Right forelimb (tissue), 1 donor: ENCODE results near the gene TBC1D21.

Experiments
- DNase-seq: peaks from one replicate; pipeline ENCODE4 v3.0.0-alpha.2; 2018

TBC1D21 gene

DNA sequence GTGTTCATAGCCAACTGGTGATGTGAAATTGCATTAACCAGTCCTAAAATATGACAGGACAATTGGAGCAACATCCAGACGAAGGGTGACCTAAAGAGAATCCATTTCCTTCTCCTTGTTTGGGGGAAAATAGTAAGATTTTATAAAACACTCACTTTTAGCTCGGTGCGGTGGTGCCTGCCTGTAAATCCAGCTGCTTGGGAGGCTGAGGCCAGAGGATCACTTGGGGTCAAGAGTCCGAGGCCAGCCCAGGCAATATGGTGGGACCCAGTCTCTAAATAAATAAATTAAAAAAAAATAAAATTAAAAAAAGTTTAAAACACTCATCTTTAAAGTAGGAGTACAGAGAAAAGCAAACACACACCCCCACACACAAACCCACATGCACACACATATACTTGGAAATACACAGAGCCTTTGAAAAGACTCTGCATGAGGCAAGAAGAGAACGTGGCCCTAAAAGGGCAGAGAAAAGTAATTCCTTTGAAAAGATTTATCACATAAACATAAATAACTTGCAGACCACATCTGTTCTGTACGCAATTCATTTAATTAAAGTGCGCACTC is 38.7 kb downstream of the TBC1D21 start:
- no peak for DNase-seq

DNA sequence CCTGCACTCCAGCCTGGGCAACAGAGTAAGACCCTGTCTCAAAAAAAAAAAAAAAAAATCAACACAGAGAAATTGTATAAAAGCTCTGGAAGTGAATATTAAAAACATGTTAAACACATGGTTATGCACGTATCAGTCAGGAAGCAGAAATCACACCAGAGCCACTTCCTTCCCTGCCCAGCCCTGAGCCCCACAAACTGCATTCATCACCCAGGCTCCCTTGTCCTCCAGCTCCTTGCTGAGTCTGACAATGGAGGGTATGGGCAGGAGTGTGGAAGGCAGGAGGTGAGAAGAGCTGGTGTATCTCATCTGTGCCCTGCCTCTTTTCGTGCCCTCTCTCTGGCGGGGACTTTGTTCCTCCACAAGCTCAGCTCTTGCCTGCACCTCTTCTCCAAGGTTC is 40.8 kb downstream of the TBC1D21 start:
- no peak for DNase-seq

DNA sequence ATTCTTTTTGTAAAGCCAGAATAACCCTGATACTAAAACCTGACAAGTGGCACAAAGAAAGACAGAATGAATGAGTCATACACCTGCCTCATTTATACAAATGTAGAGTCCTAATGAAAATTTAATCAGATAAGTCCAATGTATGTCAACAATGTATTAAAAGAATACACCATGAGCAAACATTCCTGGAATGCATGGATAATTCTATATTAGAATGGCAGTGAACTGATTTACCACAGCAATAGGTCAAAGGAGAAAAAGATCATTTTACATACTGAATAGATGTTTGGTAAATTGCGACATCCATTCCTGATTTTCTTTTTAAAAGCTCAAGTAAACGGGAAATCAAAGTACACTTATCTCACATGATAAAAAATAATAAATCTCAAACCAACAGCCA is 41.7 kb downstream of the TBC1D21 start:
- DNase-seq = no peak

DNA sequence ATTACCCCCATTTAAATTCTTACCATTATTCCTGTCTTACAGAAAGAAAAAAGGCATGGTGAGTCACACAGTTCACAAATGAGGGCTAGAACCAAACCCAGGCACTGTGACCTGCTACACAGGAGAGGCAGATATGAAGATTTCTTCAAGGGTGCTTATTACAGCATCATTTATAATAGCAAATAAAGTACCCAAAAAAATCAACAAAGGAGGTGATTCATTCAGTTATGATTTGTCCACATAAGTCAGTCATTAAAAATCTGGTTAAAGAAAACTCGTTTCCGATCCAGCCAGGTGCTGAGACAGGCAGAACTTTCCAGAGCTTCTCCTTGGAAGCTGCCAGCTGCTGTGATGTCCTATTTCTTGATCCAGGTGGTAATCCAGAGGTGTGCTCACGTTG is 45.4 kb downstream of the TBC1D21 start:
- DNase-seq = no peak

DNA sequence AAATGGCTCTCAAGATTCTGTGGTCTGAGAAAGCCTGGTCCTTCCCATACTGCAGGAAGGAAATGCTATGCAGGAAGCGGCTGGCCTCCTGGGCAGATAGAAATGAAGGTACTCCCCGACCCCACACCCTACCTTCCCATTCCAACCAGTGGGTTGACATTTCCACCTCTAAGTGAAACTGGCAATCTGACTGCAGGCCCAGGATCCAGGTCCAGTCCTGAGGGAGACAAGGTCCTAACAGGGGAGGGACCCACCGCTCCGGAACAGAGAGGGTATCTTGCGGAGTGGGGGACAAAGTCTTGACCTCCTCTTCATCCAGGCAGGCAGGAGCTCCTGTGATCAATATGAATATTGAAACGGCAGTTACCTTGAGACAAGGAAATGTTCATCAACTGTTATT is 46.3 kb downstream of the TBC1D21 start:
- no peak for DNase-seq

DNA sequence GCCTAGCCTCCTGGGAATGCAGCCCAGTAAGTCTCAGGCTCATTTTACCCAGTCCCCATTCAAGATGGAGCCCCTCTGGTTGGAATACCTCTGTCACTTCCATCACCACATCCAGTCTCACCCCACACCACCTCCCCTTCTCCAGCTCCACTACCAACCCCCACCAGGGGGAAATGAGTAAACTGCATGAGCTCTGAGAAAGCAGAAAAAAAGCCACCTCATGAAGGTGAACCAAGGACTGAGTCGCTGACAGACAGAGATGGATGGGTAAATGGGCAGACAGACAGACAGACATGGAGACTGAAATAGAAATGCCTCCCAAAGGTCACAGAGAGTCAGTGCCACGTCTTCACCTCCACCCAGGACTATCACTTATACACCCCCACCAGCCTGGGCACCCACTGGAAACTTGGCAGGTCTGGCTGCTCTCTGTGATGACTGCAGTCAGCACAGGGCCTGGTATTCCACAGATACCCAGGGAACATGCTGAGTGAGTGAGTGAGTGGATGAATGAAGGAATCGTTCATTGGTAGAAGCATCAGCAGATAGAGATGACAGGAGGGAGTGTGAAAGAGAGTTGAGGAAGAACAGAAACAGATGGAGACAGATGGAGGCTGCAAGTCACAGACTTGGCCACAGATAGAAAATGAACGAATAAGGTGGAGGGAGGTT is 48.0 kb downstream of the TBC1D21 start:
- no peak for DNase-seq

DNA sequence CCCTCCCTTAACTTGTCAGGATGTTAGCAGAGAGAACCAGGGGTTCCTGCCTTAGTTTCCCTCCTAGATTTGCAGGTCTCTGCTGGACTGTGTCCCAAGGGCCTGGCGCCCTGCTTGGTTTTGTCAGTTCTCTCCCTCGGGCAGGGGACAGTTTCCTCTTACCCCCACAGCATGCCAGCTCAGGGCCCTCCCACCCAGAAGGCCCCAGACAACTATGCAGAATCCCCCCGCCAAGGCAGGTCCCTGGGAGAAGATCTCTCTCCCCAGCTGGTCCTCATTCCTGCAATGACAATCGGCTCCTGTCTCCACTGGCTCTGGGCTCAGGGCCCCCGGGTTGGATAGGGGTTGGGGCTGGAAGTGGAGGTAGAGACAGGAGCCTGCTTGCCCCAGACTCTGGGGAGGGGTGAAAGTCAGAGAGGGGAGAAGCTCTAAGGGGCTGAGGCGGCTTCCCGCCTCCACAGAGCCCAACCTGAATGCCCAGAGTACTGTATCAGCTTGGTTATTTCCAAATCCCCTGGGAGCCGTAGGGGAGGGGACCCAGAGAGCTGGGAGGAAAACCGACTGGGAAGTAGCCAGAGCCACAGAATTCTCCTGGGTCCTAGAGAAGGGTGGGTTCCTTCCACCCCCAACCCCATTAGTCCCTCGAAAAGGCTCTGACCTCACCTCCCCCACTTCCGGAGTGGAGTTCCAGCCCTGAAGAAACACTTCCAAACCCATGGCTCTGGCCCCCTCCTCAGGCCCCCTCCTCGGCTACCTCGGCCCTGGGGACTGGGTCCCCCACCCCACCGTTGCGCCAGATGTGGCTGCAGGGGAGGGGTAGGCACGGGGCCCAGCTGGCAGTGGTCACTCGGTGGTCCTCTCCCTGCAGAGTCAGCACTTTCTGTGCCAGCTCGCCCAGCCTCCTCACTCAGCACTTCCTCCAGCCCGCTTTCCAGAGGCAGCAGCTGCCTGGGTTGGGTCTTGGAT is 49.1 kb downstream of the TBC1D21 start:
- peak; percentile 61 for DNase-seq

DNA sequence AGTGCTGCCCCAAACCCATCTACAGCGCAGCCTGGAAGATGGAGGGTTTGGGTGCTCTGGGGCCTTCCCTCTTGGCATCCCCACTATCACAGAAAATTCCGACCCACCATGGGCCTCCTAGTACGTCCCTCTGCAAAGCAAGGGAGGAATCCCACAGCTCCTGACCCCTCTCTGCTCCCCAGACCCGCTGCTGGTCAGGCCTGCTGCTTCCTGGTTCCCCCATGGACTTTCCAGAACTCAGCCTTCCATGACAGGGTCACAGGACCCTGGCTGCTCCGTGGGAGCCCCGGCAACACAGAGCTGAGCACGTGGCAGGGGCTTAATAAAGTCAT is 49.8 kb downstream of the TBC1D21 start:
- DNase-seq = no peak

DNA sequence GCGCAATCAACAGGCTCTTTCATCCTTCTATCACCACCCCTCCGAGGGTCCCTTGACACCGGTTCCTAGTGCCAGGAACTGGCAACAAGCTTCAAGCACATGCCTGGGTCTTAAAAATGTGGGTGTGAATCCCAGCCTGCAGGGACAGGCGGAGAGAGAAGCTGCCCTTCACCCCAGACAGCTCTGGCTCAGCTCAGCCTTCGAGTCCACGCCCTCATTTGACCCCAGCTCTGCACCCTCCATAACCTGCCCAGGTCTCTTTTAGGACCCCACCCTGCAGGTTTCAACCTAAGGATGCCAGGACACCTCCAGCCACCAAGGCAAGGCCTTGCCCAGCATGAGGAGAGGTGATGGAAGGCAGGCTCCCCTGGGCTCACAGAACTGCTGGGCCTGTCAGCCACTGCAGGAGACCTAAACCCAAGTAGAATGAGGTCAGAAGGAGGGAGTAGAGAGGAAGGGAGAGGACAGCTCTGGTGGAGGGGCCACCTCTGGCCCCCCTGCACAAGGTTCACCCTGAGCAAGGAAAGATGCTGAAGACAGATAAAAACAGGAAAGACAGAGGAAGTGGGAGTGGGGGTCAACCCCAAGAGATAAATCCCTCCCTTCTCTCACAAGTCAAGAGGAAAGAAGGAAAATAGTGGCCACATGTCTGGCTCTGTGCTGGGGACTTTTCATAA is 50.3 kb downstream of the TBC1D21 start:
- DNase-seq = no peak

DNA sequence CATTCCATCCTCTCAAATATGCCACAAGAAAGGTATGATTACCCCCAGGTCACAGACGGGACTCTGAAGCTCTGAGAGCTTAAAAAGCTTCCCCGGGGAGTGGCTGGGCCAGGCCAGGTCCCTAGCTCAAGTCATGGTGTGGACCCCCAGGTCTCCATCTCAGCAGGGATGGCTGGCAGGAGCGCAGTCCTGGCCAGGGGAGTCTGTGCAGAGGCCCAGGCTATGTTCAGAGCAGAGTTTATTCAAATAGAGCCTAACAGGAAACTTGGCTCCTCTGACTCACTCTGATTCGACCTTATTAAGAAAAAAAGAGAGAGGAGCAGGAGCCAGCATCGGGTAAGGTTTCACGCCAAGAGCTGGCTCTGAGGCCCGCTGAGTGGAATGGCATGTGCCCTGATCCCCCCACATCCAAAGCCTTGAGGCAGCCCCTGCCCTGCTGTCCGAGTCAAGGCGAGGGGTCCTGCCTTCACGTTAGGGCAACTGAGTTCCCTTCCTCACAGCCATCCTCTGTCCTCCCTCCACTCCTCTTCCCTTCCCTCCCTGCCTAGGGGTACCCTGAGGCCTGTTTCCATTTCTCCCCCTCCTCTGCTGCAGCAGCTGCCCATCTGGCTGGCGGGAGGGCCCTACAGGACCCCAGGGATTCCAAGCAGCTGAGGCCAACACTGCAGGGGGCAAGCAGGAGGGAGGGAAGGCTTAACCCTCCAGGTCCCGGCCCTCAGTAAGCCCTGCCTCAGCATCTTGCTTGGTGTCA is 51.0 kb downstream of the TBC1D21 start:
- peak; percentile 73 for DNase-seq

DNA sequence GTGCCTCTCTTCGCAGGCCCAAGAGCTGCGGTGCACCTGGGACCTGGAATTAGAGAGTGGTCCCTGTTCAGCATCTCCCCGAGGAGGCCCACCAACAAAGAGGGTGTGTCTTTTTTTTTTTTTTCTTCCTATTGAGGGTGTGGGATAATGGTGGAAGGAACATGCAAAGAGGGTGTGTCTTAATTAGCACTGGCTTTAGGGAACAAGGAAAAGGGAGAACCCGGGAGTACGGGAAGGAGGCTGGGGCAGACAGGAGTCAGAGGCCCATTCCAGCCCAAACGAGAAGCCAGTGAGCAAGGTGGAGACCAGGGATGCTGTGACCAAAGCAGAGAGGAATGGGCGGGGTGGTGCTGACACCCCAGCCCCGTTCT is 52.5 kb downstream of the TBC1D21 start:
- DNase-seq = no peak

DNA sequence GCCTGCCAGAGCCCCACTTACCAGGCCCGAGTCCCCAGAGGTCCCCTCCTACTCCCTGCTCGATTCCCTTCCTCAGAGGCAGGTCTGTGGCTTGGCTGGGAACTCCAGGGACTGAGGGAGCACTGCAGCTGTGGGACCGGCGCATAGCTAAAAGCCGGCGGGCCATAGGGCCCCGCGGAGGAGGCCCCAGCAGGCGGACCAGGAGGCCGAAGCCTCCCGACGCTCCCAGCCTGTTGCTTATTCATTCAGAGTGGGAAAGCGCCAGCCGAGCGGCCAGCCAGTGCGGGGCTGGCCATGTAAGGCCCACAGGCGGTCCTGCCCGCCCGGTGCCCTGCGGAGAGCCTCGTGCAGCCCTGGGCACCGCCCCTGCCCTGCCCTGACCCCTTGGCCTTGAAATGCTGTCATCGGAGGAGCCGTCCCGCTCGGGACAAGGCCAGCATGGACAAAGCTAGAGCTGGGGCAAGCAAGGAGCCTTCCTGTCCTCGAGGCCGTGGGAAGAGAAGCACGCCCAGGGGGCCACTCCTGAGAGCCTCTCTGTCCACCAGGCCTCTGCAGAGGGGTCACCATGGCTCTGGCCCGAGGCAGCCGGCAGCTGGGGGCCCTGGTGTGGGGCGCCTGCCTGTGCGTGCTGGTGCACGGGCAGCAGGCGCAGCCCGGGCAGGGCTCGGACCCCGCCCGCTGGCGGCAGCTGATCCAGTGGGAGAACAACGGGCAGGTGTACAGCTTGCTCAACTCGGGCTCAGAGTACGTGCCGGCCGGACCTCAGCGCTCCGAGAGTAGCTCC is 53.0 kb downstream of the TBC1D21 start, which contains the start of gene LOXL1:
Gene LOXL1, plus strand, starts transcription at position 244 of the 784 bp plus-strand sequence. Its CDS starts 322 bp downstream, at position 566.
- peak; percentile 84 for DNase-seq

DNA sequence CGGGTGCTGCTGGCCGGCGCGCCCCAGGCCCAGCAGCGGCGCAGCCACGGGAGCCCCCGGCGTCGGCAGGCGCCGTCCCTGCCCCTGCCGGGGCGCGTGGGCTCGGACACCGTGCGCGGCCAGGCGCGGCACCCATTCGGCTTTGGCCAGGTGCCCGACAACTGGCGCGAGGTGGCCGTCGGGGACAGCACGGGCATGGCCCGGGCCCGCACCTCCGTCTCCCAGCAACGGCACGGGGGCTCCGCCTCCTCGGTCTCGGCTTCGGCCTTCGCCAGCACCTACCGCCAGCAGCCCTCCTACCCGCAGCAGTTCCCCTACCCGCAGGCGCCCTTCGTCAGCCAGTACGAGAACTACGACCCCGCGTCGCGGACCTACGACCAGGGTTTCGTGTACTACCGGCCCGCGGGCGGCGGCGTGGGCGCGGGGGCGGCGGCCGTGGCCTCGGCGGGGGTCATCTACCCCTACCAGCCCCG is 53.7 kb downstream of the TBC1D21 start:
- no peak for DNase-seq

DNA sequence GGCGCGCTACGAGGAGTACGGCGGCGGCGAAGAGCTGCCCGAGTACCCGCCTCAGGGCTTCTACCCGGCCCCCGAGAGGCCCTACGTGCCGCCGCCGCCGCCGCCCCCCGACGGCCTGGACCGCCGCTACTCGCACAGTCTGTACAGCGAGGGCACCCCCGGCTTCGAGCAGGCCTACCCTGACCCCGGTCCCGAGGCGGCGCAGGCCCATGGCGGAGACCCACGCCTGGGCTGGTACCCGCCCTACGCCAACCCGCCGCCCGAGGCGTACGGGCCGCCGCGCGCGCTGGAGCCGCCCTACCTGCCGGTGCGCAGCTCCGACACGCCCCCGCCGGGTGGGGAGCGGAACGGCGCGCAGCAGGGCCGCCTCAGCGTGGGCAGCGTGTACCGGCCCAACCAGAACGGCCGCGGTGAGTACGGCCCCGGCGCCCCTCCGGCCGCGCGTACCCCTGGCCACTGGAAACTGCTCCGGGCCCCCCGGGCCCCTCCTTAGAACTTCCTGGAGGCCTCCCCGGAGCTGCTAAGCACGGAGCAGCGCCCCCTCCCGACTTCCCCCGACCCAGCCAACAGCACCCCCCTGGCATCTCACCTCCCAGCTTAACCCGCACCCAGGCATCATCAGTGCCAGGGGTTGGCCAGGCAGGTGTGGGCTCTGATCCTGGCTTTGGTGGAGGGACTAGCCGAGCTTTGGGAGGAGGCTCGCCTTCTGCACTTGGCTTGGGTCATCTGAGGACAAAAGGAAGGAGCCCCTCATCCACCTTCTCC is 54.3 kb downstream of the TBC1D21 start:
- peak; percentile 68 for DNase-seq

DNA sequence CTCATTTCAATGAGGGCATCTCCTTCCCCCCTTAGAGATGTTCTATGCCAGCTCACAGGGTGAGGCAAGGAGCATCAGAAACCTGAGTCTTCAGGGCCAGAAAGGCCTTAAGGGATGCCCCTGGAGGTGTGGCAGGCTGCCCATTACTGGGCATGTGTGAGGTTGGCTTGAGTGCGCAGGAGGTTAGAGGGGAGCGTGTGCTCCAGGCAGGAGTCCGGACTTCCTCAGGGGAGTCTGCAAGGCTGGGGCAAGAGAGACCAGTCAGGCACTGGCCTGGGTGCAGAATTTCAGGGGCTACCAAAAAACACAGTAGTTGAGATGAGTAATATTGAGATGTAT is 54.8 kb downstream of the TBC1D21 start:
- DNase-seq = no peak

DNA sequence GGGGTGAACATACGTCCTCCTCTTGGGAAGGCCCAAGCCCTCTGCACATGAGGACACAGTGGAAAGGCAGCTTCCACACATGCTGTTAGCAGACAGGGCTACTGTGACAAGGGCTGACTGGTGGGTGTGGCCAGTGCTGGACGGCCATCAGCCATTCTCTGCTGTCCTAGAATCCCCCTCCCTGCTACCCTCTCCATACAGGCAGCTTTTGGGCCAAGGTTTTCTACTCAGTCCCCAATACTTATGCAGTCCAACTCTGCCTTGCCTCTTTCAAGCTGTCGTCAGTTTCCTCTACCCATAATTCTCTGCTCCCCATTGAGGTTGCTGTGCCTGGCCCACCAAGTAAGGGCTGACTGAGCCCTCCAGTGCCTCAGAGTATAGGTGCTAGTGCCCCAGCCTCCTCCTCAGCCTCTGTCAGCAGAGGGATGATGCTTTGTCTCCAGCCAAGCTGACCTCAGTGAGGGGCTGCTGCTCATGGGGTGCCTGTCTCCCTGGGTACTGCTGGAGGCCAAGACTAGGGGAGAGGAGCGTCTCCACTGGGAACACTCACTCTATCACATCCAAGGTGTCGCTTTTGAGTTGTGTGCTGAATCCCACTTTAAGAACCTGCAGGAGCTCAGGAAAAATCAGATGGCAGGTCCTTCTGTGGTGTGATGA is 55.7 kb downstream of the TBC1D21 start:
- DNase-seq = no peak

DNA sequence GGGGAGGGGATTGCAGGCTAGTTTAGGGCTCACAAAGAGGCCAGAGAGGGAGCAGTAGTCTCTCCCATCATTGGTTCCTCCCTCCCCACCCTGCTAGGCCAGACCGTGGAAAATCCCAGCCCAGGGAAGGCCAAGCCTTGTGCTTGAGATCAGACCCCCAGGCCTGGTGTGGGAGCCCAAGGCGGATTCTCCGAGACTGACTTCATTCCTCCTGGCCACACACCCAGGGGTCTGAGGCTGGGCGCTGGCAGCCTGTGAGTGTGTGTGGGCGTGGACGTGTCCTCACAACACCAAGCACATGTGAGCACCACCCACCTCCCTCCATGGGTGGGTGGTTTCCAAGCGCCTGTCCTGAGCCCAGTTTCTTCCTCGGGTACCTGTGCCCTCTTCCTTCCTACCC is 57.0 kb downstream of the TBC1D21 start:
- no peak for DNase-seq

DNA sequence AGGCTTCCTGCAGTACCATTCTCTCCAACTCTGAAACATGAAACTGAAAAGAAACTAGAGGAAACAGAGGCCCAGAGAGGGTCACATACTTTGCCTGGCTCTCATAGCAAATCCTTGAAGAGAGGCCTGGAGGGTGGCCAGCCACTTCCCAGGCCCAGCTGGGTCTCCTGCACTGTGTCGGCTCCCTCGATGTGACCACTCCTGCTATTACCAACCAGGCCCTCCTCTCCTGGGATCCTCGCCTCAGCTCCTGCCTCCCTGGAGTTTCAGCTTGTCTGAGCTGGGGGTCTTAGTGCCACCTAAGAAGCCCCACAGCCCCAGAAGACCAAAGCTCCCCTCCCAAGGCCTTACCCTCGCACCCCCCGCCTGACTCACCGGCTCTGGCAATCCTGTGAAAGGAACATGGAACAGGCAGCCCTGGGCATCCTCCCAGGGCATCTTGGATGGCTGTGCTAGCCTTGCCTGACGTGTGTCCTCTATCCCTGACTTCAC is 57.5 kb downstream of the TBC1D21 start:
- no peak for DNase-seq

DNA sequence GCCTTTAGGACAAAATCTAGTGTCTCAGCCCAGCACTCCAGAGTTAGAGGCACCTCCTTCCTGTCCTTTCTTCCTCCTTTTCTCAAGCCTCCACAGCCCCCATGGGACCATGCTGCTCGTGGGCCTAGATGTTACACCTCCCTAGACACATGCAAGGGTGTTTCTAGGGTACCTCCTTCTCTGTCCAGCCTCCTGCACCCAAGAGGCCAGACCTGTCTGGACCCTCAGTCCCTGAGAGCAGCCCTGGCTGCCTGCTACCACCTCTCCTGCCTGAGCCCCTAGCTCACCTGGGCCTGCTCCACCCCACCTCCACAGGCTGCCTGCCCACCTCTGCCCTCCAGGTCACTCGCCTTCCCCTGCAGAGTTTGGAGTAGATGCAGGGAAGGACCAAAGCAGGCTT is 58.1 kb downstream of the TBC1D21 start:
- DNase-seq = no peak
